Measurements from ENCODE around the gene TMEM181. TPM values are rescaled to one million over a fixed set of nuclear protein-coding genes. Genes with fewer than 3 reads are reported as not detected.
"Not testable (repeated sequence)": the region's sequence is repeated elsewhere in the genome, so short reads cannot be mapped to it uniquely, and the experiment has no call there.

TMEM181 gene
- total RNA-seq, 1 donor from 2014 or later = 33.5 TPM

DNA sequence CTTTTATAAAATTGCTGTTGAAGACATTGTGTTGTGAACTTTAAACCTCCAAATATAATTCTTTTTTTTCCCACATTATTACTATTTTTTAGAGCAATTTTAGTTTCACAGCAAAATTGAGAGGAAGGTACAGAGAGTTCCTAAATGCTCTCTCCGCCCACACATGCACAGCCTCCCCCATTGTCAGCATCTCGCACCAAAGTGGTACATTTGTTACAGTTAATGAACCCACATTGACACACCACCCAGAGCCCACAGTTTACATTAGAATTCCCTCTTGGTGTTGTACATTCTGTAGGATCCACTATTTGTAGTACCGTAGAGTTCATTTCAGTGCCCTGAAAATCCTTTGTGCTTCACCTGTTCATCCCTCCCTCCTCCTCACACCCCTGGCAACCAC, 33.8 kb downstream of the TMEM181 start:
- no peak for DNase-seq (ENCODE audit: low read depth)

GRCh38 chr6:158595223-158595622, 35.3 kb downstream of the TMEM181 start:
- no peak for DNase-seq (ENCODE audit: low read depth)

- DNase-seq (ENCODE audit: low read depth) = no peak
These were observed 37.0 kb downstream of the TMEM181 start for GRCh38 chr6:158596861-158597260.

DNA sequence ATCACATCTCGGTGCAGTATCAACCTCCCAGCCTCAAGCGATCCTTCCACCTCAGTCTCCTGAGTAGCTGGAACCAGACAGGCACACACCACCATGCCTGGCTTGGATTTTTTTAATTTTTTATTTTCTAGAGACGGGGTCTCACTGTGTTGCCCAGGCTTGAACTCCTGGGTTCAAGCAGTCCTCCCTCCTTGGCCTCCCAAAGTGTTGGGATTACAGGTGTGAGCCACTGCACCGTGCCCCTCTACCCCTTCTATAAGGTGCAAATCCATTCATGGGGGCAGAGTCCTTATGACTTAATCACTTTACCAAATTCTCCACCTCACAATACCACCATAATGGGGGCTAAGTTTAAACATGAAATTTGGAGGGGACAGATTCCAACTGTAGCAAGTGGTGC, 37.7 kb downstream of the TMEM181 start:
- DNase-seq (ENCODE audit: low read depth) = no peak

DNA sequence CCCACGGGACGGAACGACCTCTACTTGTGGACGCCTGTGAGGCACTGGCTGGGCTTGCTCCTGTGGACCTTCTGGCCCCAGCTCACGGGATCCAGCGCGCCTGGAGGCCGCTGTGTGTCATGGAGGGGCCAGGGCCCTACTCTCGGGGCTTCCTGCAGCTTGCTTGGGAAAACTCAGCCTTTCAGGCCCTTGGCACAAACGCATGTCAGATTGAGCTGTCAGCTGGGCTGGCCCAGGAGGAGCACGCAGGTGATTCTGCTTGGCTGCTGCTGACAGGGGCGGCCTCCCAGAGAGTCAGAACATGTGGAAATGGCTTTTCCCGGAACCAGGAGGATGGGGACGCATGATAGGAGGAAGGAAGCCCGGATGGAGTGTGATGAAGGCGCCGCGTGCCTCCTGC, 39.7 kb downstream of the TMEM181 start:
- no peak for DNase-seq (ENCODE audit: low read depth)

GRCh38 chr6:158603261-158604047, 43.6 kb downstream of the TMEM181 start:
- no peak for DNase-seq (ENCODE audit: low read depth)

- no peak for DNase-seq (ENCODE audit: low read depth)
These were observed 44.1 kb downstream of the TMEM181 start for GRCh38 chr6:158604048-158604406.

GRCh38 chr6:158605266-158605878, 45.5 kb downstream of the TMEM181 start:
- DNase-seq (ENCODE audit: low read depth) = peak; percentile 76

- DNase-seq (ENCODE audit: low read depth) = not testable (repeated sequence)
These were observed 46.1 kb downstream of the TMEM181 start for GRCh38 chr6:158606011-158606410.

DNA sequence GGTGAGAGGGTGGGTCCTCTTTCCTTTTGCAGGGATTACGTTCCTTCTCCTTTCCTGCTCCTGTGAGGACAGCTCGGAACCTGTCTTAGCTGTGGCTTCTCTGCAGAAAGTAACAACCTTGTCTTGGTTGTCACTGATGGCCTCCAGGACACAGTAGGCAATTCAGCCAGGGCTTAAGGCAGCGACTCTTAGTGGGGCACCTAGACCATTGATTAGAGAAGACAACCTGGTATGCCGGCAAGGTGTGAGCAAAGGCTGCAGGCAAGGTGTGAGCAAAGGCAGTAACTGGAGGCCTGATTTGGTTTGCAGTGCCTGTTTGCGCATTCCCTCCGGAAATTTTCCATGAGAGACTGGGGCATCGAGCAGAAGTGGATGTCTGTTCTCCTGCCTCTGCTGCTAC, 47.0 kb downstream of the TMEM181 start:
- no peak for DNase-seq (ENCODE audit: low read depth)

- no peak for DNase-seq (ENCODE audit: low read depth)
These were observed 47.7 kb downstream of the TMEM181 start for GRCh38 chr6:158607411-158608170.

DNA sequence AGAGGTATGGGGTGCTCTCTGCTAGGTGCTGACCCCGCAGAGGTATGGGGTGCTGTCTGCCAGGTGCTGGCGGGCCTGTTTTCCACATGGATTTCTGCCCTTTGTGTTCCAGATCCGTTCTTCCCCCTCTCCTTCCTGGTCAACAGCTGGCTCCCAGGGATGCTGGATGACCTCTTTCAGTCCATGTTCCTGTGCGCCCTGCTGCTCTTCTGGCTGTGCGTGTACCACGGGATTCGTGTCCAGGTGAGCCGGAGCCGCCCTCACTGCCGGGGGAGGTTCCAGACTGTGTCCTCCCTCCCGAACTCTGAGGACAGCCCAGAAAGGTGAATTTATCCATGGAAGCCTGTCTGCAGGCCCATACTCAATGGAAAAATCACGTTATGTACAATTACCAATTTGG, 48.3 kb downstream of the TMEM181 start:
- DNase-seq (ENCODE audit: low read depth) = no peak

GRCh38 chr6:158609455-158610155, 49.7 kb downstream of the TMEM181 start:
- no peak for DNase-seq (ENCODE audit: low read depth)

DNA sequence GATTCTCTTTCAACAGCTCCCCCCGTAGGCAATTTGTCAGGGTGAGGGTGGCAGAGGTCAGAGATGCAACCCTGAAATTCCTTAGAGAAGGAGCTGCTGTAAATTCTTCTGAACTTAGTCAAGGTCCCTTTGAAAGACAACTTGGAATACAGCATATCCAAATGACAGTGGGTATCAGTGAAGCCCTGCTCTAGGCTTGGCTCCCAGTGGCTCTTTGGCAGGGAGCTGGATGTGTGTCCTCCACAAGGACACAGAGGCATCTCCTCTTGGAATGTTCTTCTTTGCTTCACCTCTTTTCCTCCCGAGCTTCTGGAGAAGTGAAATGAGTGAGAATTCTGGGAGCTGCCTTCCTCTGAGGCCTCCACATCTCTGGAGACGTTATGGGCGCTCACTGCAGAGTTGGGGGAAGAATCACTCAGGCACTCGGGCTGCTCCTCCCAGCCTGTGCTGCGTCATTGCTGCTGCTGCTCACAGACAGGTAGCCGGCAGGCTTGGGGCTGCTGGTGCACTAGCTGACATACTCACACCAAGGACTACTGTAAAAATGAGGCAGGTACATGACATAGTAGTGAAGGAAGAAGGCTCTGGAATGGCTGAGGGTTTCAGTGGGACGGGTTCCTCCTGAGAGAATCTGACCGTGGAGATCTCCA, 50.6 kb downstream of the TMEM181 start:
- no peak for DNase-seq (ENCODE audit: low read depth)

DNA sequence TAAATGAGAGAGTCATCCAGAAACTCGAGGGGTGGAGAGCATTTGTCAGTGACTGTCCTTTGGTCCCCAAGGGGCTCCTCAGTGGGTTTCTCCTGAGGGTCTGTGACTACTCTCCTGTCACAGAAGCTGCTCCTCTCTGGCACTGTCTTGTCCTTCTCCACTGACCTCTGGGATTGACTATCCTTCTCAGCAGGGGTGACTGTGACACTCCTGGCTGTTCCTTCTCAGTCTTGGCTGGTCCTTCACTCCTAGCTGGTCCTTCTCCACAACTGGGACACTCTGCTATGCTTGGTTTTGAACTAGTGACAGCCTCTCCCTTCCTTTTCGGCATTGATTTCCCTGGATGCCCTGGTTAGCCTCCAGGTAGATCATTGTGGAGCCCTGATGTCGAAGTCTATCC, 51.1 kb downstream of the TMEM181 start:
- no peak for DNase-seq (ENCODE audit: low read depth)

GRCh38 chr6:158611541-158612370, 51.9 kb downstream of the TMEM181 start:
- no peak for DNase-seq (ENCODE audit: low read depth)

DNA sequence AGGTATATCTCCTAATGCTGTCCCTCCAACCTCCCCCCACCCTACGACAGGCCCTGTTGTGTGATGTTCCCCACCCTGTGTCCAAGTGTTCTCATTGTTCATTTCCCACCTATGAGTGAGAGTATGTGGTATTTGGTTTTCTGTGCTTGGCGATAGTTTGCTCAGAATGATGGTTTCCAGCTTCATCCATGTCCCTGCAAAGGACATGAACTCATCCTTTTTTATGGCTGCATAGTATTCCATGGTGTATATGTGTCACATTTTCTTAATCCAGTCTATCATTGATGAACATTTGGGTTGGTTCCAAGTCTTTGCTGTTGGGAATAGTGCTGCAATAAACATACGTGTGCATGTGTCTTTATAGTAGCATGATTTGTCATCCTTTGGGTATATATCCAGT, 54.7 kb downstream of the TMEM181 start:
- not testable (repeated sequence) for DNase-seq (ENCODE audit: low read depth)

DNA sequence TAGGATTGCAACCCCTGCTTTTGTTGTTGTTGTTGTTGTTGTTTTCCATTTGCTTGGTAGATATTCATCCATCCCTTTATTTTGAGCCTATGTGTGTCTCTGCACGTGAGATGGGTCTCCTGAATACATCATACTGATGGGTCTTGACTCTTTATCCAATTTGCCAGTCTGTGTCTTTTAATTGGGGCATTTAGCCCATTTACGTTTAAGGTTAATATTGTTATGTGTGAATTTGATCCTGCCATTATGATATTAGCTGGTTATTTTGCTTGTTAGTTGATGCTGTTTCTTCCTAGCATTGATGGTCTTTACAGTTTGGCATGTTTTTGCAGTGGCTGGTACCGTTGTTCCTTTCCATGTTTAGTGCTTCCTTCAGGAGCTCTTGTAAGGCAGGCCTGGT, 58.4 kb downstream of the TMEM181 start:
- not testable (repeated sequence) for DNase-seq (ENCODE audit: low read depth)

DNA sequence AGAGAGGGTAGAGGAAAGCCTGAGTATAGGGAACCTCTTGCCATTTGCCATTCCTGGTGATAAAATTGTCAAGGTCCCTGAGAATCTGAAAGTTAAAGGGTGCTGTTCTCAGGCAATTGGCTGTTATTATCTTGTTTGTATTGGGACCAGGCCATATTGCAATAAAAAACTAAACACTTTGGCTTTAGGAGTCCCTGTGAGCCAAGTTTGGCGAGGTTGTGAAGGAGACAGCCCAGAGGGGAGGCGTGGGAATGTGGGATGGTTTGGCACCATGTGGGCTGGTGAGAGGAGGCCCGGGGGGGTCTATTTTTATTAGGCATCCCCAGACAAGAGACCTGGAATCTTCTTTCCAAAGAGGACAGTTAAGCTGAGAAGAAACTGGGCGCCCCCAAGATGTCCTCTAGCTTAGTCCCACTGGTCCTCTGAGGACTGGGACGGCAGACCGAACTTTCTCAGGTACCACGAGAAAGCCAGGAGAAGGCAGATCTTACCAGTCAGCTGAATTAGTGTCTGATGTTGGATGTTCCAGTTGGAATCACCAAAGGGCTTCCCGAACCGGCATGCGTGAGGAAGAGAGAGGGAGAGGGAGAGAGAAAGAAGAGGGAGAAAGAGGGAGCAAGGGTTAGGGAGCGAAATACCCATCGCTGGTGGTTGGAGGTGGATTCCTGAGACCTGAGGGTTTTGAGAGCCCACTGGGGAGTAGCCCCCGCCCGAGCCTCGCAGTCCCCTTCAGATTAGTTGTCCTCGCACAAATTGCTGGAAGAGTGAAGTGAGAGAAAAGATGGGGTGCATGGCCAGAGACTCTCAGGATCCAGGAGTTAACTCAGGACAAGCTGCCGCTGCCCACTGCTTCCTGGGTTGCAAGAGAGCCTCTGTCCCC, 60.3 kb downstream of the TMEM181 start:
- no peak for DNase-seq (ENCODE audit: low read depth)

All from myocyte (in vitro differentiated cells).